HPDE6-E6E7 (cell line): ENCODE results near the gene KPNA6.

Experiments used
- DNase-seq: peaks from one replicate; pipeline ENCODE4 v3.0.0; 2011; ENCODE audit warnings: missing footprints; ENCODE audit errors: extremely low spot score

KPNA6 gene

GRCh38 chr1:32216566-32216965, 108.7 kb downstream of the KPNA6 start:
- no peak for DNase-seq

- DNase-seq: no peak
These were observed 111.2 kb downstream of the KPNA6 start for GRCh38 chr1:32219022-32219421.

DNA sequence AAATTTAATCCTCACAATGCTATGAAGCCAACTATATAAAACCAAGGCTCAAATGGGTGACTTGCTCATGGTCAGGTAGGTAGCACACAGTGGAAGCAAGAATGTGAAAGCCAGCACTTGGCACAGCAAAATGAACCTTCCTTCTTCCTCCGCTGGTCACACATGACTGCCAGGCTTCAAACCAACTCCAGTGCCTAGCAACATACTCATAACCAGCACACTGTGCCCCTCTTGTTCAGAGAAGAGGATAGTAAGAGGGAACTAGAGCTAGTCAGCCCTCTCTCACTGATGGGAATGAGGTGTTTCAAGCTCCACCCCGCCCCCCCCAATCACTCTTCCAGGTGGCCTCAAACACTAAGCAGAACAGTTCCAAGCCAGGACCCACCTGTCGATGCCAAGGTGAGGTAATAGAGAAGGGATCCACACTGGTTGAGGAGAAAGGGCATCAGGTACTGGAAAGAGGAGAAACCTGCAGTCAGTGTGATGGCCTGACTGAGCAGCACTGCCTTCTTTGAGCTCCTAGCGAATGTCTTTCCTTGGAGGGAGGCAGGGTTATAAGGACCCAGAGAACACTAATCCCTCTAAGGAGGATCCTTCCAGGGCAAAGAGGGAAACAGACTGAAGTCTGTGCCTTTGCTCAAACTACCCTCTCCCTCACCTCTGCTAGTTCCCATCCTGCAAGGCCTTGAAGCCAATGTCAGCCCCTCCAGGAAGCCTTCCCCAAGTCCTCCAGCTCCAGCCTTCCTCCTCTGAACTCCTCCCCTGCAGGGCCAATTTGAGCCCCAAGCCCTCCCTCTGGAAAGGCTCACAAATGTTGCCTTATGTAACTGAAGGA, 113.1 kb downstream of the KPNA6 start:
- DNase-seq: no peak

GRCh38 chr1:32221581-32221979, 113.7 kb downstream of the KPNA6 start:
- DNase-seq: no peak

DNA sequence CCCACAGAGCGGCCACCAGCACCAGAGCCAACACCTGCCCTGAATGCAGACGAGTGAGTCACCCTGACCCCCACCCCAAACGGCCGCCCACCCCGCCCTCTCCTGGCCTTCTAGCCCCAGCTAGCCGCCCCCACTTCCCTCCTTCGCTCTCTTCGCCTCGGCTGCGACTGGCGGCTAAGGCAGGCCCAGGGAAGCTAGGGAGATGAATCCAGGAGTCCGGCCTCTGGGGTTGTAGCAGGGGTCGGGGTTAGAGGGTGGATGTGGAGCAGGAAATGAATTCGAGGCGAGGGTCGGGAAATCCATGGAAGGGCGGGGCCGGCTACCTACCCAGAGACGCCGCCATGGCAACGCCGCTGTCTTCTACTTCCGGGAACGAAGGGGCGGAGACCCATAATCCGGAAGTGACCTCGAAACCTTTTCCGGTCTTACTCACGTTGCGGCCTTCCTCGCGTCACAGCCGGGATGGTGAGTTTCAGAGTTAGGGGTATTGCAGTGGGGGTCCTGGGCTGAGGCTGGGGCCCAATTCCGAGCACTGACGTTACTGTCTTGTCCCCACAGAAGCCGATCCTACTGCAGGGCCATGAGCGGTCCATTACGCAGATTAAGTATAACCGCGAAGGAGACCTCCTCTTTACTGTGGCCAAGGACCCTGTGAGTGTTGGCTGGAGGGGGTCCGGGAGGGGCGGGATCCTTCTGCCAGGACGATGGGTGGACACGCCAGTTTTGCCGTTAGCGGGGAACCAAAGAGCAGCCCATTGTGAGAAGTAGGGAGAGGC, 114.3 kb downstream of the KPNA6 start, which contains the start of the genes EIF3I and TMEM234:
TSS of gene EIF3I (plus strand) at position 428 of the 776 bp plus-strand sequence. CDS start at position 463, 35 bp downstream.
TSS of gene TMEM234 (minus strand) at position 374 of the 776 bp plus-strand sequence. CDS start at position 343, 31 bp downstream.
- peak; percentile 87 for DNase-seq

- DNase-seq: no peak
These were observed 115.8 kb downstream of the KPNA6 start for GRCh38 chr1:32223683-32224082.

- DNase-seq: no peak
These were observed 116.4 kb downstream of the KPNA6 start for GRCh38 chr1:32224285-32224684.
